NCI-H2196 treated with DMSO at 0.1 percent for 48 hours (cell line): ENCODE data around the gene RGS6.

Experiments
- DNase-seq: peaks from one replicate; lab custom pipeline; 2025; ENCODE audit not compliant: unreplicated experiment; lab: John Stamatoyannopoulos, UW

RGS6 gene

GRCh38 chr14:72600551-72601330 is 668.5 kb downstream of the RGS6 start:
- DNase-seq = no peak

DNA sequence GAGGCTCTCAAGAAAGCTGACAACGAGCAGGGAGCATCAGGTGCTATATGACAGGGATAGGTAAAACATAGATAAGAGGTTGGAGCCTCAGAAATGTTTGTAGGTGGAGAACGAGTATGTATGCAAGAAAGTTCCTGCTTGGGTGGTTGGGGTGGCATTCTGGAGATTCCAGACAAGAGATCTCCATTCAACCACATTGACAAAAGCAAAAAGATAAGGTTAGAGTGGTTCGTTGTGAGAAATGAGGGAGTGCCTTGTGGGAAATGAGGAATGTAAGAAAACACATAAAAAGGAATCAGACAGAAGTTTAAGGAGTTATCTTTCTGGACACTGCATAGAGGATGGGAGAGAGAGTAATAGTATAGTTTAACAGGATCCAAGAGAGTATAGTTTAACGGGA is 671.4 kb downstream of the RGS6 start:
- DNase-seq = no peak

DNA sequence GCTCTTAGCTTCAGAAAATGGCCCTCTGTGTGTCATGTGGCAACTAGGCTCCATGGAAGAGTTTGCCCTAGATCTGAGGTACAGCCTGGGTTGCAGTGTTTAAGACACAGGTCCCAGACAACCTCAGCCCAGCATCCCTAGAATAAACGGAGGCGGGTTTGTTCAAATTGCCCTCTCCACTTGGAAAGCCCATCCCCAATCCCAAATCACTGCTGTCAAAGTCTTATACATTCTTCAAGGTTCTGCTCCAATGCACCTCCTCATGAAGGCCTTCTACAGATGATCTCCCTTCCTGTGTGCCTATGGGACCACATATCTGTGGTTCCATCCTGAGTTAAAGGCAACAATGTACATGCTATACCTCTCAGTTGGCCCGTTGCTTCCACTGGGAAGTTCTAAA is 671.9 kb downstream of the RGS6 start:
- DNase-seq = no peak

- DNase-seq = no peak
Measured at GRCh38 chr14:72605096-72605920, 673.1 kb downstream of the RGS6 start.

DNA sequence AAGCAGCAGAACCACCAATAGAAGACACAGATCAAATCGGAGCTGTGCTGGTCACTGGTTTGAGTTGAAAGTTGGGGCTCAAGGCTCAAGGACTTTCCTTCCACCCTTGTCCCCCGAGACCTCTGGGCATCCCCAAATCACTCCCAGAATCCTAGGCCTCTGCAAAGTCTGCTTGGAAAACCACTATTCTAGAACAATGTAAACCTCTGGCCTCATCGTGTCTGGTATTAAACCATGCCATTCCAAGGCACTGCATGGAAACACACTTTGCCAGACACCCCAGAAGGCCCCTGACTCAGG is 673.6 kb downstream of the RGS6 start:
- no peak for DNase-seq

DNA sequence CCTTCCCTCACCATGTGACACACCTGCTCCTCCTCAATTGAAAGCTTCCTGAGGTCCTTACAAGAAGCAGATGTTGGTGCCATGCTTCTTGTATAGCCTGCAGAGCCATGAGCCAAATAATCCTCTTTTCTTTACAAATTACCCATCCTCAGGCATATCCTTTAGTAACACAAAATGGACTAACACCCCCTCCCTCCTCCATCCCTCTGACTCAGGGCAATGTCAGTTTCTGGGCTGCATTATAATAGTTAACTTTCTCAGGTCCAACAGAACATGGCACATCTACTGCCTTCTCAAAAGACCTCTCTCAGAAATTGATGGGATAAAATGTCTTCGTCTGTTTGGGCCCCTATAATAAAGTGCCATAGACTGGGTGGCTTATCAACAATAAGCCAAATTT is 674.6 kb downstream of the RGS6 start:
- no peak for DNase-seq

- DNase-seq = no peak
Measured at GRCh38 chr14:72607386-72608130, 675.3 kb downstream of the RGS6 start.

- DNase-seq = no peak
Measured at GRCh38 chr14:72608391-72609204, 676.4 kb downstream of the RGS6 start.

DNA sequence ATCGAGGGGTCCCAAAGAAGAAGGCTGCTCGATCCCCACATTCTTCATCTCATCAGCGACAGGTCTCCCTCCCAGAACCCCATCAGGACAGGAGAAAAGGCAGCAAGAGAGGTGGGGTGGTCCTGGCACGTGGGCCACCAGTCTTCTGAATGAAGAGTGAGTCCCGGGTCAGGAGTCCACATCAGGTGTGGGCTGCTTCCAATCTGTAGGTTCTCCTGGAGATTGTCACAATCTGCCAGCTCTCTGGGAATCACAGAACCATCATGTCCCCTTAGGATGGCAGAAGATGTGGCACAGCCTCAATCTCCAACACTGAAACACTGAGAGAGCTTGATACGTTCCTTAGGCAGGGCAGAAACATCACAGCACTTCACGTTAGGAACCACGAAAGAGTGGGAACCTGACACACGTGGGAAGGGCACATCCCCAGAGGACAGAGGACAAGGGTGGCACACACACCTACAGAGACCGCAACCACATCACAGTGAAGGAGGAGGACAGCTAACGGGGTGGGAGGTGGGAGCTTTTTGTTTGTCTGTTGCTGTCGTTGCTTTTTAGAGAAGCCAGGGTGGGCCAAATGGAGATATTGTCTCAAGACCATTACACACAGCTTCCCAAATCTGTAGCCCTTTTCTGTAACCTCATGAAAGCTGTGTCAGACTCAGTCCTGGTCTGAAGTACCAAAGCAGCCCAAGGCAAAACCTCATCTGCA is 677.1 kb downstream of the RGS6 start:
- no peak for DNase-seq

- no peak for DNase-seq
Measured at GRCh38 chr14:72610096-72610830, 678.0 kb downstream of the RGS6 start.

DNA sequence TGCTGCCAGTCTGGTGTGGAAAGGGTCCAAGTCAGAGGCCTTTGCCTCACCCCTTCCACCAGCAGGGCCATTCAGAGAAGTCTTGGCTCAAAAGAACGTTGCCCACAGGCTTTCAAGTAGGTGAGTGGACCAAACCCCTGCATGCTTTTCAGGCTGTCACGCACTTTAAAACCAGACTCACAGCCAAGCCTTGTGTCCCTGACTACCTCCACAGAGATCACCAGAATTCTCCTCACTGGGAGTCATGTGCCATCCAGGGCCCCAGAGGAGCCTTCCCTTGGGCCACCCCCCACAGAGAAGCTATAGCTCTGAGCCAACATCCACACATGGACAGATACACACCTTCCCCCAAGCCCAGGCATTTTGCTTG is 678.6 kb downstream of the RGS6 start:
- DNase-seq = no peak

- DNase-seq = no peak
Measured at GRCh38 chr14:72611506-72611905, 679.3 kb downstream of the RGS6 start.

DNA sequence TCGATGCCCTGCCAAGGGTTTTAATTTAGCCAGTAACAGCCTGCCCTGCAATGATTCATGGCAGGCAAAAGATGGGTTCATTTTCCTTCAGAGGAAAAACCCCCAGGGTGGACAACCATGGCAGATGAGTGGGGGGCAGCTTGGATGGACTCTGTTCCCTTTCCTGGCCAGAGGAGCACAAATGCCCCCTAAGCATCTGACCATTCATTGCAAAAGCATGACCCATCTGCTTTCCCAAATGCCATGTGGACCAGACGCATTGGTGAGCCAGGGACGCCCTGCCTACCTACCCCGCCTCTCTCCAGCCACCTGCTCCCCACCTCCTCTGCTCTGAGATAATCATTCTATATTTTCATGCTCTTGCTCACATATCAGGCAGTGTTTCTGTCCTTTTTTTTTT is 679.8 kb downstream of the RGS6 start:
- no peak for DNase-seq

- no peak for DNase-seq
Measured at GRCh38 chr14:72613231-72613974, 681.2 kb downstream of the RGS6 start.

- no peak for DNase-seq
Measured at GRCh38 chr14:72613975-72614319, 681.7 kb downstream of the RGS6 start.

GRCh38 chr14:72614365-72614764 is 682.1 kb downstream of the RGS6 start:
- DNase-seq = no peak

- no peak for DNase-seq
Measured at GRCh38 chr14:72614891-72615415, 682.7 kb downstream of the RGS6 start.

DNA sequence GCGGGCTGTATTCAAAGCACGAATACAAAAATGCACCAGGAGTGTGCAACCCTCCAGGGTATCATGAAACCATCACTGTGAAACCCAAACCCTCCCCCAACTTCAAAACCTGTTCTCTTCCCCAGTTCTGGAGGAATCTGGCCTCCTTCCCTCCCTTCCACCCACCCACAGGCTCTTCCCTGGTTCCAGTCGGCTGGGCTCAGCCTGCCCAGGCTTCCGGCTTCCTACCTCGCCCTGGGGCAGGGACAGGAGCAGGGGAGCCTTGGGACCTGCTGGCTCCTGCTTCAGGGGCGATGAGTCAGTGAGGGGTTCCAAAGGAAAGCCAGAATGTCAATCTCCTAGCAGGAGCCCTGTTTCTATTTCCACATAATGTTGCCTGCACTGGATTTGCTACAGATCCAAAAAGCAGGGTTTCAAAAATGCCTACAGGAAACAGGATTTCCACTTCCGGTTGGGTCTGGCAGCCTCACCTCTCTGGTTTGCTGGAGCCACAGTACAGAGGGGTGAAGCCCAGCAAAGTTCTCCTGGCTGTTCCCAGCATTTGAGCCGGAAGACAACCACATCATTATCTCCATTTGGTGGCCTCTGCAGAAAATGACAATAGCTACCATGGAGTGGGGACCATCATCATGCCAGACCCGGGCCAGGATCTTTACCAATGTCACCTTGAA is 683.4 kb downstream of the RGS6 start:
- no peak for DNase-seq
